ENCODE results near the gene LRRC1. TPM values are rescaled to one million over a fixed set of nuclear protein-coding genes. Genes with fewer than 3 reads are reported as not detected.

The LRRC1 gene
- total and polyA plus RNA-seq, 2 of the 8 experiments (the other 6 are each of a cell fraction or from before 2014, with no cell fraction given) = 6.7 to 15.9 TPM

DNA sequence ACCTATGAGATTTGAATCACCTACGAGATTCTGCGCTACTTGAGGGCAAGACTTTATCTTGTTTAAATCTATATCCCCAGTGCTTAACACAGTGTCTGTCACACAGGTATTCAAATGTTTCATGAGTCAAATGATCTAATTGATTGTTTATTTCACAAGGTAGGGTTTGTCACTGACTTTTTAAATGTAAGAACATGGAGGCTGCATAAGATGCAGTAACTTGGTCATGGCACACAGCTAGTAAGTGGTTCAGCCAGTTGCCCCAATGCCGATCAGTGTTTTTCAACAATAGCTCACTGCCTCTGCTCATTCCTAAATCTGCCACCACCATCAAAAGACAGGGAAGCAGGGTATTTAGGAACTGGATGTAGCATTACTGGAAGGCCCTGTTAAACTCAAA lies 42.4 kb upstream of the LRRC1 start:
- DNase-seq (ENCODE audit: low read depth in 1 of 2, low spot score in 2 of 2) = no peak
- Histone ChIP-seq H3K79me2 (ENCODE audit: control insufficient read depth in 1 of 2, insufficient read depth in 2 of 2, low read length in 2 of 2) (no peaks in the 10 kb centered on the region), H2BK20ac (ENCODE audit: low read length) (no peak overlapping the region), H2BK12ac (ENCODE audit: low read depth, low read length) (no peak overlapping the region), H2BK120ac (replicated peaks; ENCODE audit: low read depth, low read length) (no peak overlapping the region), H4K8ac (ENCODE audit: extremely low read depth, insufficient read depth, low read length) (no peak overlapping the region), H3K14ac (ENCODE audit: insufficient read length) (no peak overlapping the region), H3K27me3 (replicated peaks in 1 of 4; ENCODE audit: control insufficient read depth in 3 of 4, extremely low read depth in 1 of 4, insufficient read depth in 3 of 4, low read length in 3 of 4) (no peaks in the 10 kb centered on the region), H3K56ac (replicated peaks; ENCODE audit: insufficient read length, low read depth, low read length) (no peak overlapping the region), H3K9me3 (ENCODE audit: insufficient read depth in 2 of 2, low read depth in 1 of 2, low read length in 1 of 2) (no peaks in the 10 kb centered on the region), H3K36me3 (ENCODE audit: control insufficient read depth in 2 of 4, insufficient read depth in 4 of 4, low read length in 3 of 4) (no peaks in the 10 kb centered on the region), H3K79me1 (ENCODE audit: low read depth, low read length) (no peaks in the 10 kb centered on the region), H2AK5ac (ENCODE audit: low read depth, low read length) (no peak overlapping the region), H3K4me3 (ENCODE audit: extremely low read depth in 1 of 4, insufficient read depth in 2 of 4, low read depth in 3 of 4, low read length in 4 of 4) (no peak overlapping the region), H2AFZ (ENCODE audit: low read length) (no peak overlapping the region), H3K18ac (ENCODE audit: extremely low read depth, low read length) (no peak overlapping the region), H3K4ac (replicated peaks; ENCODE audit: insufficient read length, low read depth, low read length) (peak overlapping the region; percentile 92), H3K23me2 (ENCODE audit: low read depth, low read length) (no peaks in the 10 kb centered on the region), H2BK15ac (ENCODE audit: low read length) (no peak overlapping the region), H4K91ac (replicated peaks; ENCODE audit: insufficient read length, low read length) (no peak overlapping the region), H3K4me2 (ENCODE audit: insufficient read depth in 1 of 2, low read depth in 2 of 2, low read length in 2 of 2) (no peak overlapping the region), H3K4me1 (replicated peaks in 1 of 4; ENCODE audit: control insufficient read depth in 3 of 4, insufficient read depth in 4 of 4, low read length in 3 of 4) (no peaks in the 10 kb centered on the region), H3K23ac (ENCODE audit: insufficient read length) (no peak overlapping the region), H2BK5ac (ENCODE audit: low read depth, low read length) (no peak overlapping the region), H4K20me1 (replicated peaks in 1 of 2; ENCODE audit: control insufficient read depth in 1 of 2, insufficient read depth in 2 of 2, low read length in 2 of 2) (no peaks in the 10 kb centered on the region), H4K5ac (ENCODE audit: insufficient read length, low read depth, low read length) (no peak overlapping the region), H3K27ac (ENCODE audit: low read depth, low read length) (no peak overlapping the region), H3K9ac (replicated peaks in 1 of 4; ENCODE audit: extremely low read depth in 1 of 4, low read depth in 3 of 4, low read length in 3 of 4) (no peak overlapping the region)
- ChIA-PET CTCF (ENCODE audit: partially characterized antibody) (interaction anchor here (0.6 to 3.3 kb wide), 4 partner anchors 10 to 221 kb away, joined by 3 to 13 read pairs (median 8); no protein-coding TSS in a partner anchor), POLR2A (ENCODE audit: partially characterized antibody) (no interaction called here)
- TF ChIP-seq SUZ12 (IDR thresholded peaks at IDR 0.05; ENCODE audit: low read length) (no peak), TAF1 (IDR thresholded peaks at IDR 0.05; ENCODE audit: low read depth, low read length) (no peak), CBX5 (IDR thresholded peaks at IDR 0.05; ENCODE audit: low read depth, low read length) (no peak), EZH2 (IDR thresholded peaks at IDR 0.05; ENCODE audit: low read depth, low read length, severe bottlenecking) (no peak), TBP (IDR thresholded peaks at IDR 0.05; ENCODE audit: low read depth, low read length) (no peak), SIX5 (IDR thresholded peaks at IDR 0.05; ENCODE audit: low read depth, low read length) (no peak), HDAC6 (IDR thresholded peaks at IDR 0.05; ENCODE audit: low read depth, low read length) (no peak)
- WGBS, 2 experiments (ENCODE audit: extremely low coverage in 1 of 2, insufficient coverage in 1 of 2, insufficient read length in 1 of 2, insufficient replicate concordance in 2 of 2, low coverage in 1 of 2, low lambda C conversion rate in 2 of 2, missing lambda C conversion rate in 1 of 2) = 92% methylated on average over 3 of the region's 3 CpGs; no CpG with 5 or more reads in 1 of the 2 experiments
- no peak for FAIRE-seq
